NCI-H1694 treated with DMSO at 0.1 percent for 48 hours (cell line): Measurements from ENCODE around the gene MSTO1.
A peak's percentile ranks its signal among the peaks of the same experiment; 100 is the strongest.
"Not testable (repeated sequence)": the region's sequence is repeated elsewhere in the genome, so short reads cannot be mapped to it uniquely, and the experiment has no call there.

Experiments used
- DNase-seq: peaks from one replicate; lab custom pipeline; 2025; lab: John Stamatoyannopoulos, UW

MSTO1 gene

DNA sequence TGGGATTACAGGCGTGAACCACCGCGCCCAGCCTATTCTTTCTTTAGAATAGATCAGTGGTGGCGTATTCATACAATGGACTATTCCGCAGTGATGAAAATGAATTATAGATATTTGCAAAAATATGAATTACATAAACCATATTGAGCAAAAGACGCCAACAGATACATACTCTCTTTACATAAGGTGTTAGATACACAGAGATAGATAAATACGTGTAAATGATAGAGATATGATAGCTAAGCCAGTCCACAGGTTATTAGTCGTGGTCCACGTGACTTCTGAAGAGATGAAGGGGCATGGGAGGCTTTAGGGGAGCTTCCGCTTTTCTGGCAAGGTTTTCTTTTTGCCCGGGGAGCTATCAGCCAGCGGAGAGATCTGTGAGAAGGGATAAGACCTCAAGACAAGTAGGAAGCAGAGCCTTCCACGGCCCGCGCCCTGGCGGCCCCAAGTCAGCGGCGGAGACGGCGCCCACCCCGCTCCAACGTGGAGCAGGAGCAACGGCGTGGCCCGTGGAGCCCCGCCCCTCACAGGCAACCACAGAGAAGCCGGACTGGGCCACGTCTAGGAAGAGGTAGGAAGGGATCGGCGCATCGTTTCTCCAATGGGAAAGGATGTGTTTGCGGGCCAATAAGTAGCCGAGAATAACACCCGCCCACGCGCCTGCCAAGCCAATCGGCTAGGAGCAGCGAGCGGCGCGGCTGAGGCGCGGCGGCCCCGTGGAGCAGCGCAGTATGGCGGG lies at the start of gene MSTO1:
TSS of gene MSTO1 (plus strand) at position 704 of the 742 bp plus-strand sequence. CDS start at position 735, 31 bp downstream.
- DNase-seq, result peak; percentile 99

DNA sequence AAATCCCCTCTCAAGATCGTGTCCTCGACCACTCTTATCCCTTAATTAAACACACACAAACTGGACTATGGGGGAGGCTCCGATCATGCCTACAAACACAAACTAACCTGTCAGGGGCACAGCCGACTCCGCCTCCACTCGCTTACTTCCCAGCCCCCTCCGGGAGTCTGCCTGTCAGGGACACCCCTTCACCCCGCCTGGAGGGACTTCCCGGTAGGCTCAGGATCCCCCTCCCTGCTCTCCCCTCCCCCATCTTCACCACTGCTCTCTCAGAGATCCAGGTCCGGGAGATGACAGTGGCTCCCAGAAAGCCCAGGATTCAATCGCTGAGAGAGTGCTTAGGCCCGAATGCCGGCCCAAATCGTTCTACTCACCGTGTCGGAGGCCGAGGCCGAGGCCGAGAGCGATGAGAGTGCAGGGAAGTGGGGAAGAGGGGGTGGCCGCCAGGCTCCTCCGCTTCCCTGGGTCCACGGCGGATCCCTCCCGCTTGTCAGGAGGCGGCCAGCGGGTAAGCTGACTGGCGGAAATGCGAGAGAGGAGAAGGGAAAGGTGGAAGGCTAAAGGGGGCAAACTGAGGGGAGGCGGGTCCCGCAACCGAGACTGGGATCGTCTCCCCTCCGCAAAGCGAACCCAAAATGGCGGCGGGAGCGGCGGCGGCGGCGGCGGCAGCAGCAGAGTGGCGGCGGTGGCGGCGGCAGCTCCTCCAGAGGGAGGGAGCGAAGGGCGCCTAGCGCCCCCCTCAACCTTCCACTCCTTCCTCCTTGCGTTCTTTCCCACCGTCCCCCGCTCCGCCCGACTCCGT lies 48.0 kb upstream of the MSTO1 start:
- DNase-seq, result not testable (repeated sequence)

DNA sequence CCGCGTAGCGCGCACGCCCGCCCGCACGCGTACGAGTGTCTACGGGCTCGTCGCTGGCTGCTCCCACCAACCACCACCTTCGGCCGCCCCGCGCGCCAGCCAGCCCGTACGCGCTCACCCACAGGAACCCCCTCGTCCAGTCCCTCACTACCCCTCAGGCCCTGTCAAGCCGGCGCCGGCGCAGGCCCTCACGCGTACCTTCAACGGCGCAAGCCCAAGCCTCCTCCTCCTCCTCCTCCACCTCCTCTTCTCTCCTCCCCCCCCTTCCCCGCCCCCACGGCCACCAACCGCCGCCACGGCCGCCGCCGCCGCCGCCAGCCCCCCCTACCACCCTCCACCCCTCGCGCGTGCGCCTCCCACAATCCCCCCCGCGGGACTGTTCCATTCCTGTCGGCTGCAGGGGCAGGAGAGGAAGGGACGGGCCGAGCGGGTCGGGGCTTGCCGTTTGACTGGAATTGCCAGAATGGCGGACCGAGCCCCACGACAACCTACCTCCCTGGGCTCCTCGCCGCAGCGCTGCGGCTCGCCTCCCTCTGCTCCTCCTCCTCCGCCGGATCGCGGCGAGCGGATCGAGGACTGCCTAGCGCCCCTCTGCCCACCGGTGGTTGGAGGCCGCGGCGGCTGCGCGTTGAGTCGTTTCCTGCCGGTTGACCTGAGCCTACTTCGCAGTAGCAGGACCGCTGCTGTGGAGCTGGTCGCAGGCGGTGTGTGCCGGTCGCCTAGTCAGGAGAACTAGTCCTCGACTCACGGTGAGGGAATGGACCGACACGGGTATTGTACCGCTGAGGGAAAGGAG lies 47.2 kb upstream of the MSTO1 start, which contains the start of gene ASH1L:
TSS of gene ASH1L (minus strand) at position 223 of the 796 bp plus-strand sequence. CDS start 41,284 bp downstream, outside the sequence.
- peak; percentile 97 for DNase-seq

DNA sequence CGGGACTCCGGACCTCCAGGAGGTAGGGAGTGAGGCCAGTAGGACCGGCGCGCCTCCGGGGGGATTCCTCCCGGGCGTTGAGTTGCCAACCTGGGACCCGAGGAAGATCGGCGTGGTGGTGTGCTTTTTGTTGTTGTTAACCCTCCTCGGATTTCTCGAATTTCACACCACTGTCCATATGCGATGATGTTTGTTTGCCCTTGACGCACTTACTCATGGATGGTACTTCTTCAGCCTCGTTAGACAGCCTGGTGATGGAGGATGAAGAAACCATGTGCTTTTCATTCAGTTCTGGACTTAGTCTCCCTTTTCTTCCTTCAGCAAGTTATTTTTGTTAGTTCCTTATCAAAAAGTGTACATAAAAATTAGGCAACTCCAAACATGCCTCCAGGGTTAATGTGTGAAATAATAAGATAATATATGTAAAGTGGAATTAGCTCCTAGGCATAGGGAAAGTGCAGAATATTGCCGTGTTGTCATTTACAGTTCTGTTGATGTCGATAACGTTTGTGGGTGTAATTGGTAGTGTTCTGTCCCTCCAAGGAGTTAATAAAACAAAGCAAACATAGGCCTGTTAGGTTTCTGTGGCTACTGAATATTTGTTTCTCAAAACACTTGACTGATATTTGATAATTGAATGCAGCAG lies 46.5 kb upstream of the MSTO1 start:
- peak; percentile 57 for DNase-seq

DNA sequence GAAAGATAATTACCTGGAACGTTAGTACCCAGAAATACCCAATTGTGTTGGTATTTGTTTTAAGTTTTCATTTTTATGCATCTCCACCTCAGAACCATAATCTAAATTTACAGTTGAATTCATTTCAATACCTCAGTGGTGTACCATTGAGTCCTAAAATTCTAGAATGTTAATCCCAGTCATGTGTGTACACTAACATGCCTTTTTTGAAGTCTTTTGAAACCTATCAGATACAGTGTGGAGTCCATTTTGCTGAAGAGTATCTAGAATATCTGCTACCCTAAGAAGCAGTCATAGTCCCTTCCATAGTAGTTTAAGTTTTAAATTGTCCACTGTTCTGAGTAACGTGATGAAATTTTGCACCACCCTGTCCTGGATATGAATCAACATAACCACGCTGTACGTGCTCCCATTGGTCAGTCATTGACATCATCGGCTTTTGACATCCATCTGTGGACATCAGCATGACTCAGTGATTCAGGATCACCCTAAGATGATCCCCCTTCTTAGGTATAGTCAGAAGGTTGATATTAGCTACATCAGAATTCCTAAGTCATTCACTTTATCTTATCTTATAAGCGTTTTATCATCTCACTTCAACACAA lies 39.9 kb upstream of the MSTO1 start:
- no peak for DNase-seq

DNA sequence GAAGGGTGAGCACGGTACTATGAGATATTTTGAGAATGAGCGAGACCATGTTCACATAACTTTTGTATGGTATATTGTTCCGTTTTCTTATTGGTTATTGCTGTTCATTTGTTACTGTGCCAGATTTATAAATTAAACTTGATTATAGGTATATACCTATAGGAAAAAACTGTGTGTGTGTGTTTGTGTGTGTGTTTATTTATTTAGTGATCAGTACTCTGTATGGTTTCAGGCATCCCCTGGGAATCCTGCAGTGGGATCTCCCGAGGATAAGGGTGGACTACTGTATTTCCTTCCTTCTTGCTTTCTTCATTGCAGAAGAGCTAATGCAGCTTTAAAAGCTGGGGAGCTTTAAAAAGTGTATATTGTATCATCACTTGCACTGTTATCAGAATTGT lies 39.4 kb upstream of the MSTO1 start:
- DNase-seq, result no peak

DNA sequence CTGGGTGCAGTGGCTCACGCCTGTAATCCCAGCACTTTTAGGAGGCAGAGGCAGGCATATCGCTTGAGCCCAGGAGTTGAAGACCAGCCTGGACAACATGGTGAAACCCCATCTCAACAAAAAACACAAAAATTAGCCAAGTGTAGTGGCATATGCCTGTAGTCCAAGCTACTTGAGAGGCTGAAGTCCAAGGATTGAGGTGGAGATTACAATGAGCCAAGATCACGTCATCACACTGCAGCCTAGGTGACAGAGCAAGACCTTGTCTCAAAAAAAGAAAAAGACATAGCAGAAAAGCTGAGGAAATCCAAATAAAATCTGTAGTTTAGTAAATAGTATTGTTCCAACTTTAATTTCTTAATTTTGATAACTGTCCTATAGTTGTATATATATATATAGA lies 35.9 kb upstream of the MSTO1 start:
- DNase-seq, result no peak

DNA sequence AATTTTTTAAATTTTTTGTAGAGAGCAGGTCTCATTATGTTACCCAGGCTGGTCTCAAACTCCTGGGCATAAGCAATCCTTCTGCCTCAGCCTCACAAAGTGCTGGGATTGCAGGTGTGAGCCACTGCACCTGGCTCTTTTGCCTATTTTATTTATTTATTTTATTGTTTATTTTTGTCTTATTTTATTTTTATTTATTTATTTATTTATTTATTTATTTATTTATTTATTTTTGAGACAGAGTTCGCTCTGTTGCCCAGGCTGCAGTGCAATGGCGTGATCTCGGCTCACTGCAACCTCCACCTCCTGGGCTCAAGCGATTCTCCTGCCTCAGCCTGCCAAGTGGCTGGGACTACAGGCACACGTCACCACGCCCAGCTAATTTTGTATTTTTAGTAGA lies 34.4 kb upstream of the MSTO1 start:
- DNase-seq, result not testable (repeated sequence)

DNA sequence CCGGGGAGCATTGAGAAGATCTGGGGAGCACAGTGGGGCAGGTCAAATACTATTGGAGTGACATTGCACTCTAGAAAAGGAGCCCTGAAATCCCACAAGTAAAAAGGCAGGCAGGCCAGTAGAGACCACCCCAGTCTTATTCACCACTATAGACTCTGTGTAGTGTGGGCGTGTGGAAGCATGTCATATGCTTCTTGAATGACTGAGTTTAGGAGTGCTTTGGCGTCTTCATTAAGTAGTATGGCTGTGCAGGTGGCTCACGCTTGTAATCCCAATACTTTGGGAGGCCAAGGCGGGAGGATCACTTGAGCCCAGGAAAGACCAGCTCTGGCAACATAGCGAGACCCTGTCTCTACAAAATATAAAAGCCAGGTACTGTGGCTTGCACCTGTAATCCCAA lies 26.2 kb upstream of the MSTO1 start:
- not testable (repeated sequence) for DNase-seq

DNA sequence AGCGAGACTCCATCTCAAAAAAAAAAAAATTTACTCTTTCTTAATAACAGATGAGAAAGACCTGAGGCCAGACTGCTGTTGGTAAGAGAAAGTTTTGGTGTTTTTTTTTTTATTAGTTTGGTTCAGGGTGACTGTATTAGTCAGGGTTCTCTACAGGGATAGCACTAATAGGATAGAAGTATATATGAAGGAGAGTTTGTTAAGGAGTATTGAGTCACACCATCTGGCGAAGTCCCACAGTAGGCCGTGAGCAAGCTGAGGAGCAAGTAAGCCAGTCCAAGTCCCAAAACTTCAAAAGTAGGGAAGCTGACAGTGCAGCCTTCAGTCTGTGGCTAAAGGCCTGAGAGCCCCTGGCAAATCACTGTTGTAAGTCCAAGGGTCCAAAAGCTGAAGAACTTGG lies 20.7 kb upstream of the MSTO1 start:
- DNase-seq, result not testable (repeated sequence)

DNA sequence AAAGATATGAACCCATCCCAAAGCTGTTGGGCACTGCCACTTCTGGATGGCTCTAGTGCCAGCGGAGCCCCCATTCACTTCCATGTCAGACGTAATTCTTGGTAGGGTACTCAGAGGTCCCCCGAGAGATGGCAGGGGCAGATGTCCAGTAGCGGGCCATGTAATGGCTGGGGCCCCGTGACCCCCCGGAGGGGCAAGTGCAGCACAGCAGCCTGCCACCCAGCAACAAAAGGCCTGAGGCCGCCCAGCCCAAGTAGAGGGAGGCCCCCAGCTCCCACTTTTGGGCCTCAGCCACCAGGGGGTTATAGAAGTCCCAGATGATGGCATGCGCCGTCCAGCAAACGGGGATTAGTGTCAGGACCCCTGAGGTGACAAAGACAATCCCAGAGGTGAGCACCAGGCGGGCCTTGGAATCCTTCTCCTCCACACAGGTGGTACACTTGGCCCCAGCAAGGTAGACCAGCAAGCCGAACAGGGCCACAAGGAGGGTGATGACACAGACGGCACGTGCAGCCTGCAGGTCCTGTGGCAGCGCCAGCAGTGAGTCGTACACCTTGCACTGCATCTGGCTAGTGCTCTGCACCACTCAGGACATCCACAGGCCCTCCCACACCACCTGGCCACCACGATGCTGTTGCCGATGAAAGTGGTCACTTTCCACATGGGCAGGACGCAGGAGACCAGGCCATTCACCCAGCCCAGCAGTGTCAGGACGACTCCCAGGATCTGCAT lies 19.3 kb upstream of the MSTO1 start:
- not testable (repeated sequence) for DNase-seq

DNA sequence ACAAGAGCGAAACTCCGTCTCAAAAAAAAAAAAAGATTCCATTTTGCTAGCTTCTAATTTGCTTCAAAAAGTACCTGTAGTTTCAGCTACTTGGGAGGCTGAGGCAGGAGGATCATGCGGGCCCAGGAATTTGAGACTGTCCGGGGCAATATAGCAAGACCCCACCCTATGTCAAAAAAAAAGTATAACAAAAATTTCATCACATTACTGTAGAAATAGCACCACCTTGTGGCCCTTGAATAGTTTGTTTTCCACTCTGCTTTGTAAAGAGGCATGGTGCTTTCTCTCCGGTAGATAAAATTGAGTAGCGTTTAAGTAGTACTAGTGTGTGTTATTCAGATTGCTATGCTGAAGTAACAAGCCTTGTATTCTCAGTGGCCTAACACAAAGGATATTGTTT lies 18.2 kb upstream of the MSTO1 start:
- DNase-seq, result peak; percentile 93

DNA sequence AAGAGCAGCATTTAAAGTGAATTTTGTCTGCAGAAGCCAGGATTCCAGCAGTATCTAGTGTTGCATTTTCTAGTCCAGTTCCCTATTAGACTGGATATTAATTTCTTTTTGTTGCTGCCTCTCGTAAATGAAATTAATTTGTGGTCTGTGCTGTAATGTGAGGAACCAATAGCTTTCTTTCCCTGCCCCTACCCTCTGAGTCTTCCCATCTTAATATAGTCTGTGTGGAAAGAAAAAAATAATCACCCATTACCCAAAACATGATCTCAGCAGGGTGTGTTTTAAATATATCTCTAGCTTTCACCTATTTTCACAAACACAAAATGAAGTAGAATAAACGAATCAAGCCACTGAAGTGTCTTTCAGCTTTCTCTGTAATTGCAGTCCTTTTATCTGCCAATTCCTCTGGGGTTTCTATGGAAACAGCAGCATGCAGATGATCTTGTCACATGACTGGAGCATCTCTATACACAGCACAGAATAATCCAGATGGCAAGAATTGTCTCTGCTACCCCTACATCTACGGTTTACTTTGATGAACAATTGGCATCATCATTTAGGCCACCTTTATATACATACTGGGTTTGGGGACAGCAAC lies 14.0 kb upstream of the MSTO1 start:
- DNase-seq, result peak; percentile 61

DNA sequence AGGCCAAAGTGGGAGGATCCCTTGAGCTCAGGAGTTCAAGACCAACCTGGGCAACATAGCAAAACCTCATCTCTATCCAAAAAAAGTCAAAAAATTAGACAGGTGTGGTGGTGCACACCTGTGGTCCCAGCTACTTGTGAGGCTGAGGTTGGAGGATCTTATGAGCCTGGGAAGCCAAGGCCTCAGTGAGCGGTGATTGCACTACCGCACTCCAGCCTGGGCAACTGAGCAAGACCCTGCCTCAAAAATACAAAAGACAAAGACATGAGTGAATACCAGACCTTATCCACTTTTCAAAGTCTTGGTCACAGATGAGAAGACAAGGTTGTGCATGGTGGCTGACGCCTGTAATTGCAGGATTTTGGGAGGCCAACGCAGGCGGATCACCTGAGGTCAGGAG lies 13.2 kb upstream of the MSTO1 start:
- no peak for DNase-seq

DNA sequence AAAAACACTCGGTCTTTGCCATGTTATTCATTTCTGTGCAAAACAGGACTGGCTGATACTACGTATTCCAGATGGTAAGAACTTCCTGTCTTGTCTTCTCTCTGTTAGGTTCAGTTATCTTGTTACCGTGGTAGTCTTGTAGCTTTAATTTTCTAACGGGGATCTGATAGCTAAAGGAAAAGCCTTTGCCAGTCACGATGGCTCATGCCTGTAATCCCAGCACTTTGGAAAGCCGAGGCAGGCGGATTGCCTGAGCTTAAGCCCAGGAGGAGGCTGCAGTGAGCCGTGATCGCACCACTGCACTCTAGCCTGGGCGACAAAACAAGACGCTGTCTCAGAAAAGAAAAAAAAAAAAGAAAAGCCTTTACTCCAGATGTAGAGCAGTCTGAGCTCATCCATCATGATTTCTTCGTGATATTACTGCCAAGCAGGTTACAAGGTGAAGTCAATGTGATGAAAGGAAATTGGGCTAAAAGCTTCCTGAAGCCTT lies 11.1 kb upstream of the MSTO1 start:
- no peak for DNase-seq

DNA sequence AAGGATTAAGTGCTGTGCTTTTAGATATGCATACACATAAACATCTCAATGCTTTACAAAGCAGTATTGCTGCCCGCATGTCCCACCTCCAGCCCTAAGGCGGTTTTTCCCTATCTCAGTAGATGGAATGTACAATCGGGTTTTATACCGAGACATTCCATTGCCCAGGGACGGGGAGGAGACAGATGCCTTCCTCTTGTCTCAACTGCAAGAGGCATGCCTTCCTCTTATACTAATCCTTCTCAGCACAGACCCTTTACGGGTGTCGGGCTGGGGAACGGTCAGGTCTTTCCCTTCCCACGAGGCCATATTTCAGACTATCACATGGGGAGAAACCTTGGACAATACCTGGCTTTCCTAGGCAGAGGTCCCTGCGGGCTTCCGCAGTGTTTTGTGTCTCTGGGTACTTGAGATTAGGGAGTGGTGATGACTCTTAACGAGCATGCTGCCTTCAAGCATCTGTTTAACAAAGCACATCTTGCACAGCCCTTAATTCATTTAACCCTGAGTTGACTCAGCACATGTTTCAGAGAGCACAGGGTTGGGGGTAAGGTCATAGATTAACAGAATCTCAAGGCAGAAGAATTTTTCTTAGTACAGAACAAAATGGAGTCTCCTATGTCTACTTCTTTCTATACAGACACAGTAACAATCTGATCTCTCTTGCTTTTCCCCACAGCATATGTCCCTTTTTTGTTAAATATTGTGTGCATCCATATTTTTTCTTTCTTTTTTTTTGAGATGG lies 10.0 kb upstream of the MSTO1 start:
- not testable (repeated sequence) for DNase-seq

DNA sequence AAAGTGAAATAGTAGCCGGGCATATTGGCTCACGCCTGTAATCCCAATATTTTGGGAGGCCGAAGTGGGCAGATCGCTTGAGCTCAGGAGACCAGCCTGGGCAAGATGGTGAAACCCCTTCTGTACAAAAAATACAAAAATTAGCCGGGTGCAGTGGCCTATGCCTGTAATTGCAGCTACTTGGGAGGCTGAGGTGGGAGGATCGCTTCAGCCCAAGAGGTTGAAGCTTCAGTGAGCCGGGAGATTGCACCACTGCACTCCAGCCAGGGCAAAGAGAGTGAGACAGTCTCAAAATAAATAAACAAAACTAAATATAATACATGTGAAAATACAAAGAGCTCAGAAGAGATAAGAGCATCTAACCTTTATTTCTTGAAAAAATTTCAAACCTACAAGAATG lies 2.3 kb upstream of the MSTO1 start:
- no peak for DNase-seq

DNA sequence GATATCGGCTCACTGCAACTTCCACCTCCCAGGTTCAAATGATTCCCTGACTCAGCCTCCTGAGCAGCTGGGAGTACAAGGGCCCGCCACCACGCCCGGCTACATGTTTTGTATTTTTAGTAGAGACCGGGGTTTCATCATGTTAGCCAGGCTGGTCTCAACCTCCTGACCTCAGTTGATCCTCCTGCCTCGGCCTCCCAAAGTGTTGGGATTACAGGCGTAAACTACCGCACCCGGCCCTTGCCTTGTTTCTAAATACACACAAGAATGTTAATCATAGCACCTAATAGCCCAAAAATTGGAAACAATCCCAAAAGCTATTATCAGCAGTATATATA lies 1.2 kb upstream of the MSTO1 start:
- no peak for DNase-seq

DNA sequence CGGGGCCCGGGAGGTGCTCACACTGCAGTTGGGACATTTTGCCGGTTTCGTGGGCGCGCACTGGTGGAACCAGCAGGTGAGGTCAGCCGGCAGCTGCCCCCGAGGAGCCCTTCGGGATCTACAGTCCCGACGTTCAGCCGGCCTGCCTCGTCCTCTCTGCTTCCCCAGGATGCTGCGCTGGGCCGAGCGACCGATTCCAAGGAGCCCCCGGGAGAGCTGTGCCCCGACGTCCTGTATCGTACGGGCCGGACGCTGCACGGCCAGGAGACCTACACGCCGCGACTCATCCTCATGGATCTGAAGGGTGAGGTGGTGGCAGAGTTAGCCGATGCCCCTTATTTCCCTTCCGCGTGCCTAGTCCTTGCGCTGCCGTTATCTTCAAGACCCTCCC lies 234 bp downstream of the MSTO1 start:
- not testable (repeated sequence) for DNase-seq

DNA sequence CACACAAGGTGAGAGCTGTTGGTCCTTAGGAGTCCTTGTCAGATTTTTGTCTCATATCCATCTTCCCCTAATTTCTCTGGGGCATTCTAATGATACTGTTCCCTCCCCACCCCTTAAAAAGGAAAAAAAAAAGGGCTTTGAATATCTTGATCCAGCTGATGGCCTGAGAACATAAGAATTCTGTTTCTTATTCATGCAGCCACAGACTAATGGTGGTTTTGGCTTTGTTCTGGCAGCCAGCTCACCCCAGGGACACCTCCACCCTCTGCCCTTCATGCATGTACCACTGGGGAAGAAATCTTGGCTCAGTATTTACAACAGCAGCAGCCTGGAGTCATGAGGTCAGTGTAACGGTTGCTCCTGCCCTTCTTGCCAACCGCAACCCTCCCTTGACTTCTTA lies 3.2 kb downstream of the MSTO1 start:
- not testable (repeated sequence) for DNase-seq
